Smooth muscle cell of the umbilical artery (primary cell): ENCODE measurements around the gene HOXB2. TPM values are rescaled to one million over a fixed set of nuclear protein-coding genes. Genes with fewer than 3 reads are reported as not detected.

Source experiments
- total RNA-seq: library from RNA; depleted of rRNA; stranded (reverse); fragments of >200 nt; gene quantifications from 2 replicates; pipeline ENCODE4 v1.2.3, GENCODE V29; 2014

The HOXB2 gene
- total RNA-seq = 4.5 and 7.0 TPM in 2 replicates

DNA sequence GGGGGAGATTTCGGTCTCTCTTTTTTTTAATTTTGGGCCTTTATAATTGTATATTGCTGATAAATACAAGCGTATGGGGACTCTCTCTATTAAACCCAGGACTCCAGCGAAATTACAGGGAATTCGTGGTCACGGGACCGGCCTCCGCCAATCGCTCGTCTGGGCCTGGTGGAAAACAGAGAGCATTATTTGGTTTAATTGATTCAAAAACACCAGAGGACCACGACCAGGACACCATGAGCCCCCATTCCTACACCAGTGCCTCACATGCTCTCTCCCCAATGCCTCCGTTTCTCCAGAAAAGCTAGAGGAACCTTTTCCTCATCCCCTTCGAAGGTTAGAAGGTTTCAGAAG is at the start of gene HOXB2:
Gene HOXB2 (minus strand): TSS at position 88 of the 354 bp plus-strand sequence. CDS start 198 bp downstream, outside the sequence.

DNA sequence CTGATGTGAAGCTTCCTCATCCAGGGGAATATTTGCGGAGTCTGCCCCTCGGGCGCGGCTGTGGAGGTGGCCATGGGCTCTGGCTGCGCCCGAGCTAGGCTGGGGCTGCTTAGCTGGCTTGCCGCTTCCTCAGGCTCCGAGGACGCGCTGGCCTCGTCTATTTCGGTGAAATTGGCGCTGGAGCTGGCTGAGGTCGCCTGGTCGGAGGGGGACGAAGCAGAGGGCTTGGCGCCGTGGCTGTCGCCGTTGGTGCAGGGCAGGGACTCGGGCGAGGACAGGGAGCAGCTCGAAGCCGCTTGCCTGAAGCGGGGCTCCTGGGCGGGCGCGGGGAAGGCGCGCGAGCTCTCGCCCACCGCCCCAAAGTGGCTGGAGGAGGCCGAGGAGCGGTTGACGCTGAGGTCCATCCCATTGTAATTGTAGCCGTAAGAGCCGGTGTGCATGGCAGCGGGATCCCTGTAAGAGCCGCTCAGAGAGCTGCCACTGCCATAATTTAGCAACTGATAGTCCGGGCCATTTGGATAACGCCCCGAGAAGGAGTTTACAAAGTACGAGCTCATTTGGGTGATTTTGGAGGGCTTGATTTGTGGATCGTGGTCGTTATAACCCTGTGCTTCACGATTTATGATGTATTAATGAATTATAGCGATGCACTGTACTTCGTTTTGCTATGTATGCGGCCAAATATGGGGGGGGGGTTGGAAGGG is 48.4 kb upstream of the HOXB2 start, which contains the start of gene HOXB5:
Gene HOXB5 (minus strand): TSS at position 654 of the 704 bp plus-strand sequence. CDS start 97 bp downstream, at position 557.

DNA sequence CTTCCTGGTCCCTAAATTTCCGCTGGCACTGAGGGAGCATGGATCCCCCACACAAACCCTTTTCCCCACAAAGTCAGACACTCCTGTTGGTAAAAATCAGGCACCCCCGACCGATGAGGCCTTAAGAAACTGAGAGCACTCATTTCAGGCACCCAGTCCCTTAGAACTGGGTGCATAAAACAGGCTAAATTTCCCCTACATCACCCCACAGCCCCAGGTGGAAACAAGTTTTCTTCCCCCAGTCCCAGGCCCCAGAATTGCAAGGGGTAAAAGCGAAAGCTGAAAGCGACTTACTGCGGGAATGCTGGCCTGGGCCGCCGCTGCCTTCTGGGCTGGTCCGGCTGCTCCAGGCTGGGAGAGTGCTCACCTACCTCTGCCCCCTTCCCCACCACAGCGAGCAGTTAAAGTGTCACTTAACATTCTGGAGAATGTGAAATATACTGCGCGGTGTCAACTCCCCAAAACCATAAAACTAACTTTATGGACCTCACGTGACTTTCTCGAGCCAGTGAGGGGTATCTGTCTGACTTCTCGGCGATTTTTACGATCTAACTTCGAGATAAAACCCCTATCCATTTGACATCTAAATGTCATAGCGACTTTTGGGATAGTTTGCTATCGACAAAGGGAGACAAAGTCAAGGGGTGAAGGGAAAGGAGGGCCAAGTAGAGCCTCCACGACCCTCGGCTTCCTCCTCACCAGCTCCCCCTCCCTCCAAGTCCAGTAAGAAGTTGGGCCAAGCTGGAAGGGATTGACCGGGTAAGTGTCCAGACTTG is 45.1 kb upstream of the HOXB2 start, which contains the start of gene HOXB3:
Gene HOXB3 (minus strand): TSS at position 411 of the 776 bp plus-strand sequence. CDS start 37,767 bp downstream, outside the sequence.

DNA sequence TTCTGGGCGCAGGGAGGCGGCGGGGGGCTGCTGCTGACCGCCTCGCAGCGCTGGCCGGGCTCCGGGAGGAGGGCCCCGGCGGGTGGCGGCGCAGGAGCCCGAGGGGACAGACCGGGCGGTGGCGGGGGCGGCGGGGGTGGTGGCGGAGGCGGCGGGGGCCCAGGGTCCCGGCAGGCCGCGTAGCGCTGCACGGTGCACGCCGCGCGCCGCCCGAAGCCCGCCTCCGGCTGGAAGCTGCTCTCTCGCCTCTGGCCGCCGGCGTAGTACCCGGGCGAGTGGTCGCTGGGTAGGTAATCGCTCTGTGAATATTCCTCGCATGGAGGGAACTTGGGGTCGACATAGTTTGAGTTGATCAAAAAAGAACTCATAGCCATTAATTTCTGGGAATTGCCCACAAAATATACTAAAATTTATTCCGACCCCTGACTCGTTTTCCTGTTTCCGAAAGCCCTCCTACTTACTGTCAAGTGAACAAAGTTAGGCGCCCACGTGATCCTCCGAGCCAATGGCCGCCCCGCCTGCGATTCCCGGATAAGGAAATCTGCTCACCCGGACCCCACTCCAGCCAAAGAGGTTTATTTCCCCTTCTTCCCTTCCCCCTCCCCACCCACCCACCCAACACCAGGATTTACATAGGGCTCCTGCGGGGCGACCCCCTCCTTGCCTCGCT is 33.2 kb upstream of the HOXB2 start, which contains the start of gene HOXB4:
Gene HOXB4 (minus strand): TSS at position 405 of the 670 bp plus-strand sequence. CDS start 31 bp downstream, at position 374.

DNA sequence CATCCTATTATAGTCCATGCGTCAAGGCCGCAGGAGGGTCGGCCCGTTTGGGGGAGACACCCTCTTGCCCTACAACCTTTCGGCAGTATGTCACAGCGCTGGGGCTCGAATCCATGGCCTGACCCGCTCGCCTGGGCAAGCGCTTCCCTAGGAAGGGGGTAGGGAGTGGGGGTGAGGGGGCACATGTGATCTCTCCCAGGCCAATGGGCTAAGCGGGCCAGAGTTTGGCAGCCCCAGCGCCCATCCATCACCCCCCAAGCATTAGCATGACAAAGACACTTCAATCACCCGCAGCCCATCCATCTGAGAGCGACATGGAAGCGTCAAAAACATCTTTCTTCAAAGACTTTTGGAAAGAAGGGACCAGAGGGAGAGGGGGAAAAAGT is 14.0 kb downstream of the HOXB2 start, which contains the start of gene HOXB1:
Gene HOXB1 (minus strand): TSS at position 125 of the 386 bp plus-strand sequence. CDS start 107 bp downstream, at position 18.

Other genes with a start within 250 kb of the HOXB2 start
- 0.28 TPM in 1 of 2 replicates, not detected in the other for gene SKAP1, start 114.9 kb downstream of the HOXB2 start, total RNA-seq
- not detected in 2 replicates for gene HOXB1, start 14.1 kb downstream of the HOXB2 start, total RNA-seq
- gene HOXB4, start 33.2 kb upstream of the HOXB2 start, total RNA-seq = 1.2 and 1.8 TPM in 2 replicates
- 5.6 and 8.4 TPM in 2 replicates for gene HOXB3, start 45.1 kb upstream of the HOXB2 start, total RNA-seq
- gene HOXB5, start 48.7 kb upstream of the HOXB2 start, total RNA-seq = 0.09 TPM in 1 of 2 replicates, not detected in the other
- gene HOXB6, start 59.9 kb upstream of the HOXB2 start, total RNA-seq = 4.8 and 5.3 TPM in 2 replicates
- gene HOXB7, start 65.9 kb upstream of the HOXB2 start, total RNA-seq = 3.3 and 3.4 TPM in 2 replicates
- under 0.01 and 0.97 TPM in 2 replicates for gene HOXB8, start 70.2 kb upstream of the HOXB2 start, total RNA-seq
- 0.30 and 0.92 TPM in 2 replicates for gene HOXB9, start 81.2 kb upstream of the HOXB2 start, total RNA-seq
- gene PRAC1, start 177.4 kb upstream of the HOXB2 start, total RNA-seq = not detected in 2 replicates
- not detected in 2 replicates for gene PRAC2, start 178.1 kb upstream of the HOXB2 start, total RNA-seq
- under 0.01 TPM in 1 of 2 replicates, not detected in the other for gene HOXB13, start 183.6 kb upstream of the HOXB2 start, total RNA-seq